ENCODE measurements around the gene NANOS2.

GRCh38 chr19:45947926-45948325, 33.3 kb upstream of the NANOS2 start:
- TF ChIP-seq POLR2A (IDR thresholded peaks at IDR 0.05; ENCODE audit: low read depth): no peak
- TF ChIP-seq, protein P1, sequence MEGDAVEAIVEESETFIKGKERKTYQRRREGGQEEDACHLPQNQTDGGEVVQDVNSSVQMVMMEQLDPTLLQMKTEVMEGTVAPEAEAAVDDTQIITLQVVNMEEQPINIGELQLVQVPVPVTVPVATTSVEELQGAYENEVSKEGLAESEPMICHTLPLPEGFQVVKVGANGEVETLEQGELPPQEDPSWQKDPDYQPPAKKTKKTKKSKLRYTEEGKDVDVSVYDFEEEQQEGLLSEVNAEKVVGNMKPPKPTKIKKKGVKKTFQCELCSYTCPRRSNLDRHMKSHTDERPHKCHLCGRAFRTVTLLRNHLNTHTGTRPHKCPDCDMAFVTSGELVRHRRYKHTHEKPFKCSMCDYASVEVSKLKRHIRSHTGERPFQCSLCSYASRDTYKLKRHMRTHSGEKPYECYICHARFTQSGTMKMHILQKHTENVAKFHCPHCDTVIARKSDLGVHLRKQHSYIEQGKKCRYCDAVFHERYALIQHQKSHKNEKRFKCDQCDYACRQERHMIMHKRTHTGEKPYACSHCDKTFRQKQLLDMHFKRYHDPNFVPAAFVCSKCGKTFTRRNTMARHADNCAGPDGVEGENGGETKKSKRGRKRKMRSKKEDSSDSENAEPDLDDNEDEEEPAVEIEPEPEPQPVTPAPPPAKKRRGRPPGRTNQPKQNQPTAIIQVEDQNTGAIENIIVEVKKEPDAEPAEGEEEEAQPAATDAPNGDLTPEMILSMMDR (IDR thresholded peaks at IDR 0.05): no peak
- TF ChIP-seq EP300 (IDR thresholded peaks at IDR 0.05): no peak

Data from esophagus muscularis mucosa (tissue), 4 donors.